H1 (cell line): ENCODE results near the gene EEF1G.

ENCODE experiments used
- CEBPB ChIP-seq: IDR thresholded peaks from 2 replicates; pipeline ENCODE4 v1.6.1; 2012; ENCODE audit warnings: low read depth, low read length
- CTCF ChIP-seq, 3 experiments: IDR thresholded peaks; 1 replicate in 2 of 3; 2 replicates in 1 of 3; pipeline versions ENCODE4 v1.5.1 to v1.6.1; 2011; ENCODE audit warnings: low read length in 3 of 3, mild to moderate bottlenecking in 3 of 3, inconsistent platforms in 2 of 3, low read depth in 1 of 3, moderate library complexity in 1 of 3; ENCODE audit not compliant: insufficient read depth in 1 of 3; ENCODE audit errors: control extremely low read depth in 1 of 3
- KDM5A ChIP-seq: fragments of 200-600 bp; IDR thresholded peaks from 2 replicates; pipeline ENCODE4 v1.7.1; 2012; ENCODE audit warnings: mild to moderate bottlenecking, low read length, inconsistent platforms, mixed read lengths
- MAX ChIP-seq: IDR thresholded peaks from 2 replicates; pipeline ENCODE4 v1.6.1; 2012; ENCODE audit warnings: inconsistent platforms
- RAD21 ChIP-seq, 2 experiments: IDR thresholded peaks in 1 of 2; conservative IDR thresholded peaks in 1 of 2; 2 replicates each; pipeline ENCODE4 v1.6.1; 2011; ENCODE audit warnings: low read depth in 2 of 2, low read length in 2 of 2, improper control_type of control experiment in 1 of 2, inconsistent platforms in 1 of 2, mild to moderate bottlenecking in 1 of 2, moderate library complexity in 1 of 2

- TF ChIP-seq CTCF (IDR thresholded peaks at IDR 0.05; ENCODE audit: control extremely low read depth in 1 of 3, insufficient read depth in 1 of 3, low read depth in 1 of 3, low read length in 3 of 3) (no peak), RAD21 (IDR thresholded peaks at IDR 0.05 in 1 of 2, conservative IDR thresholded peaks at IDR 0.05 in 1 of 2; ENCODE audit: low read depth in 2 of 2, low read length in 2 of 2) (no peak), CEBPB (no peak), MAX (no peak), KDM5A (no peak)
These were observed 59.5 kb downstream of the EEF1G start for GRCh38 chr11:62514151-62514550.
